H9 (cell line): ENCODE data around the gene ADAMTS15. TPM values are rescaled to one million over a fixed set of nuclear protein-coding genes. Genes with fewer than 3 reads are reported as not detected.

Source experiments
- DNase-seq: peaks from one replicate; pipeline ENCODE4 v3.0.0-alpha.2; 2017
- H2AFZ ChIP-seq: one replicate; pipeline ENCODE4 v1.6.1; 2013; ENCODE audit warnings: mild to moderate bottlenecking, low read length, control low read depth, moderate library complexity
- H2AK5ac ChIP-seq: 2 replicates; pipeline ENCODE4 v1.6.1; 2013; ENCODE audit warnings: low read length, control low read depth, mixed read lengths; ENCODE audit not compliant: insufficient read length
- H2BK120ac ChIP-seq: one replicate; pipeline ENCODE4 v1.6.1; 2013; ENCODE audit warnings: low read depth, mild to moderate bottlenecking, low read length, control low read depth, inconsistent platforms; ENCODE audit not compliant: poor library complexity, severe bottlenecking
- H2BK12ac ChIP-seq: 2 replicates; pipeline ENCODE4 v1.6.1; 2013; ENCODE audit warnings: low read length, control low read depth, mixed read lengths, low read depth; ENCODE audit not compliant: insufficient read length
- H2BK15ac ChIP-seq: 2 replicates; pipeline ENCODE4 v1.6.1; 2013; ENCODE audit warnings: low read depth, low read length, control low read depth
- H2BK20ac ChIP-seq: one replicate; pipeline ENCODE4 v1.6.1; 2013; ENCODE audit warnings: low read depth, mild to moderate bottlenecking, low read length, control low read depth, inconsistent platforms; ENCODE audit not compliant: poor library complexity, severe bottlenecking
- H2BK5ac ChIP-seq: 2 replicates; pipeline ENCODE4 v1.6.1; 2013; ENCODE audit warnings: low read length, control low read depth, mixed read lengths; ENCODE audit not compliant: insufficient read length
- H3K14ac ChIP-seq: 2 replicates; pipeline ENCODE4 v1.6.1; 2013; ENCODE audit warnings: low read length, control low read depth; ENCODE audit not compliant: insufficient read depth
- H3K18ac ChIP-seq: 2 replicates; pipeline ENCODE4 v1.6.1; 2013; ENCODE audit warnings: low read depth, mild to moderate bottlenecking, mixed read lengths, low read length, control low read depth; ENCODE audit not compliant: insufficient read length
- H3K23ac ChIP-seq: 2 replicates; pipeline ENCODE4 v1.6.1; 2013; ENCODE audit warnings: low read length, control low read depth, mixed read lengths, low read depth; ENCODE audit not compliant: insufficient read length
- H3K23me2 ChIP-seq: 2 replicates; pipeline ENCODE4 v1.6.1; 2013; ENCODE audit warnings: low read depth, mild to moderate bottlenecking, mixed read lengths, low read length, control low read depth; ENCODE audit not compliant: insufficient read length, poor library complexity, severe bottlenecking
- H3K27ac ChIP-seq: 2 replicates; pipeline ENCODE4 v1.5.1; 2013; ENCODE audit warnings: low read length, control low read depth, mixed read lengths, low read depth; ENCODE audit not compliant: insufficient read length
- H3K27me3 ChIP-seq: 2 replicates; pipeline ENCODE4 v1.6.1; 2013; ENCODE audit warnings: low read length, control low read depth, inconsistent platforms; ENCODE audit not compliant: insufficient read depth
- H3K4ac ChIP-seq: 2 replicates; pipeline ENCODE4 v1.6.1; 2013; ENCODE audit warnings: low read depth, mild to moderate bottlenecking, control low read depth, inconsistent platforms, low read length, moderate library complexity
- H3K4me1 ChIP-seq: 2 replicates; pipeline ENCODE4 v1.6.1; 2013; ENCODE audit warnings: low read length, control low read depth, inconsistent platforms; ENCODE audit not compliant: insufficient read depth
- H3K4me2 ChIP-seq: 2 replicates; pipeline ENCODE4 v1.6.1; 2013; ENCODE audit warnings: low read length, control low read depth, mixed read lengths; ENCODE audit not compliant: insufficient read length, insufficient read depth
- H3K56ac ChIP-seq: 2 replicates; pipeline ENCODE4 v1.6.1; 2013; ENCODE audit warnings: low read depth, mild to moderate bottlenecking, mixed read lengths, low read length, control low read depth; ENCODE audit not compliant: insufficient read length
- H3K79me1 ChIP-seq: 2 replicates; pipeline ENCODE4 v1.6.1; 2013; ENCODE audit warnings: low read depth, mild to moderate bottlenecking, moderate library complexity, low read length, control low read depth, inconsistent platforms; ENCODE audit not compliant: insufficient read depth, poor library complexity, severe bottlenecking
- H3K79me2 ChIP-seq: 2 replicates; pipeline ENCODE4 v1.6.1; 2013; ENCODE audit warnings: low read length, control low read depth, inconsistent platforms; ENCODE audit not compliant: insufficient read depth
- H3K9ac ChIP-seq: 2 replicates; pipeline ENCODE4 v1.6.1; 2013; ENCODE audit warnings: low read length, control low read depth, mixed read lengths; ENCODE audit not compliant: insufficient read length; ENCODE audit errors: extremely low read depth
- H3K9me3 ChIP-seq: one replicate; pipeline ENCODE4 v1.6.1; 2013; ENCODE audit warnings: low read depth, low read length, inconsistent platforms; ENCODE audit not compliant: control insufficient read depth
- H3T11ph ChIP-seq: one replicate; pipeline ENCODE4 v1.6.1; 2013; ENCODE audit warnings: mild to moderate bottlenecking, low read length, control low read depth, inconsistent platforms
- H4K20me1 ChIP-seq: one replicate; pipeline ENCODE4 v1.6.1; 2013; ENCODE audit not compliant: control insufficient read depth, insufficient read length, insufficient read depth
- H4K5ac ChIP-seq: 2 replicates; pipeline ENCODE4 v1.6.1; 2013; ENCODE audit warnings: low read depth, mild to moderate bottlenecking, mixed read lengths, low read length, control low read depth; ENCODE audit not compliant: insufficient read length
- H4K8ac ChIP-seq: replicated peaks from 2 replicates; pipeline ENCODE4 v1.6.1; 2013; ENCODE audit warnings: low read length, control low read depth, mixed read lengths, low read depth; ENCODE audit not compliant: insufficient read length
- H4K91ac ChIP-seq: 2 replicates; pipeline ENCODE4 v1.6.1; 2013; ENCODE audit warnings: low read depth, mild to moderate bottlenecking, moderate library complexity, mixed read lengths, low read length, control low read depth; ENCODE audit not compliant: insufficient read length
- H3K27ac Mint-ChIP-seq, 3 experiments: 2 replicates in 2 of 3; 3 replicates in 1 of 3; pipeline ENCODE4 v1.8.0; 2020 to 2021; ENCODE audit warnings: mixed read lengths in 3 of 3, mild to moderate bottlenecking in 1 of 3, moderate library complexity in 1 of 3
- H3K27me3 Mint-ChIP-seq: 2 replicates; pipeline ENCODE4 v1.8.0; 2021; ENCODE audit warnings: low read depth, mild to moderate bottlenecking, moderate library complexity, mixed read lengths
- H3K36me3 Mint-ChIP-seq, 3 experiments: 2 replicates in 2 of 3; 3 replicates in 1 of 3; pipeline ENCODE4 v1.8.0; 2020 to 2021; ENCODE audit warnings: low read depth in 3 of 3, mixed read lengths in 3 of 3; ENCODE audit not compliant: insufficient read depth in 1 of 3
- H3K4me1 Mint-ChIP-seq, 2 experiments: 2 replicates each; pipeline ENCODE4 v1.8.0; 2020; ENCODE audit warnings: mixed read lengths in 2 of 2
- H3K4me3 Mint-ChIP-seq, 2 experiments: 2 replicates in 1 of 2; 3 replicates in 1 of 2; pipeline ENCODE4 v1.8.0; 2020 to 2021; ENCODE audit warnings: mild to moderate bottlenecking in 2 of 2, mixed read lengths in 2 of 2, moderate library complexity in 1 of 2
- H3K9me3 Mint-ChIP-seq, 2 experiments: 2 replicates in 1 of 2; 3 replicates in 1 of 2; pipeline ENCODE4 v1.8.0; 2020; ENCODE audit warnings: mild to moderate bottlenecking in 2 of 2, mixed read lengths in 2 of 2, moderate library complexity in 1 of 2
- total RNA-seq: library from RNA; stranded (reverse); gene quantifications from 2 replicates; pipeline ENCODE4 v1.2.1, GENCODE V29; 2021
- TF ChIP-seq, protein P1 (sequence below): fragments of 200-600 bp; sonication (generic); conservative IDR thresholded peaks from 3 replicates; pipeline ENCODE4 v1.8.0; 2021; ENCODE audit warnings: antibody characterized with exemption, mild to moderate bottlenecking

ADAMTS15 gene
- total RNA-seq, 1 experiment from 2014 or later: 1.3 TPM

DNA sequence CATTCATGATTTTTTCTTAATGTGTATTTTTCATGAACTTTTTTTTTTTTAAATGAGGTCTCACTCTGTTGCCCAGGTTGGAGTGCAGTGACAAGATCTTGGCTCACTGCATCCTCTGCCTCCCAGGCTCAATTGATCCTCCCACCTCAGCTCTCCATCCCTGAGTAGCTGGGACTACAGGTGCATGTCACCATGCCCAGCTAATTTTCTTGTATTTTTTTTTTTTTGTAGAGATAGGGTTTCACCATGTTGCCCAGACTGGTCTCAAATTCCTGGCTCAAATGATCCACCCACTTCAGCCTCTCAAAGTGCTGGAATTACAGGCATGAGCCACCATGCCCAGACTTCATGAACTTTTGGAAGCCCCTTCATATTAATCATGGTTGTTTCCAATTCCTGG, 49.7 kb downstream of the ADAMTS15 start:
- H3K23ac ChIP-seq: no peak overlapping the region
- TF ChIP-seq, protein P1, sequence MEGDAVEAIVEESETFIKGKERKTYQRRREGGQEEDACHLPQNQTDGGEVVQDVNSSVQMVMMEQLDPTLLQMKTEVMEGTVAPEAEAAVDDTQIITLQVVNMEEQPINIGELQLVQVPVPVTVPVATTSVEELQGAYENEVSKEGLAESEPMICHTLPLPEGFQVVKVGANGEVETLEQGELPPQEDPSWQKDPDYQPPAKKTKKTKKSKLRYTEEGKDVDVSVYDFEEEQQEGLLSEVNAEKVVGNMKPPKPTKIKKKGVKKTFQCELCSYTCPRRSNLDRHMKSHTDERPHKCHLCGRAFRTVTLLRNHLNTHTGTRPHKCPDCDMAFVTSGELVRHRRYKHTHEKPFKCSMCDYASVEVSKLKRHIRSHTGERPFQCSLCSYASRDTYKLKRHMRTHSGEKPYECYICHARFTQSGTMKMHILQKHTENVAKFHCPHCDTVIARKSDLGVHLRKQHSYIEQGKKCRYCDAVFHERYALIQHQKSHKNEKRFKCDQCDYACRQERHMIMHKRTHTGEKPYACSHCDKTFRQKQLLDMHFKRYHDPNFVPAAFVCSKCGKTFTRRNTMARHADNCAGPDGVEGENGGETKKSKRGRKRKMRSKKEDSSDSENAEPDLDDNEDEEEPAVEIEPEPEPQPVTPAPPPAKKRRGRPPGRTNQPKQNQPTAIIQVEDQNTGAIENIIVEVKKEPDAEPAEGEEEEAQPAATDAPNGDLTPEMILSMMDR: no peak
- no peak overlapping the region for H3K9ac ChIP-seq
- no peak overlapping the region for H2BK20ac ChIP-seq
- H3K27me3 Mint-ChIP-seq: peaks cover 2% of the 10 kb centered on the region; the same call in 1 of the 2 replicates
- no peak overlapping the region for H2BK12ac ChIP-seq
- no peak overlapping the region for H2BK120ac ChIP-seq
- H3K23me2 ChIP-seq: no peaks in the 10 kb centered on the region
- no peak overlapping the region for H3K4me2 ChIP-seq
- no peak overlapping the region for H2AK5ac ChIP-seq
- H3T11ph ChIP-seq: no peak overlapping the region
- no peaks in the 10 kb centered on the region for H3K4me1 Mint-ChIP-seq
- no peaks in the 10 kb centered on the region for H3K9me3 ChIP-seq
- H3K27ac ChIP-seq: no peak overlapping the region
- H3K14ac ChIP-seq: no peak overlapping the region
- no peak overlapping the region for H3K56ac ChIP-seq
- H4K8ac ChIP-seq: no peak overlapping the region
- H4K5ac ChIP-seq: no peak overlapping the region
- H3K18ac ChIP-seq: no peak overlapping the region
- no peaks in the 10 kb centered on the region for H3K79me2 ChIP-seq
- no peak overlapping the region for H2BK15ac ChIP-seq
- H3K27me3 ChIP-seq: no peaks in the 10 kb centered on the region
- no peak overlapping the region for H3K27ac Mint-ChIP-seq
- H3K4ac ChIP-seq: no peak overlapping the region
- no peak for DNase-seq
- H3K79me1 ChIP-seq: no peaks in the 10 kb centered on the region
- no peak overlapping the region for H3K4me3 Mint-ChIP-seq
- no peak overlapping the region for H2BK5ac ChIP-seq
- H3K36me3 Mint-ChIP-seq: peaks cover 0 to under 1% (median 0%) of the 10 kb centered on the region in 3 experiments; a peak in 2 of 7 replicates
- no peak overlapping the region for H2AFZ ChIP-seq
- no peaks in the 10 kb centered on the region for H4K20me1 ChIP-seq
- H3K4me1 ChIP-seq: no peaks in the 10 kb centered on the region
- H3K9me3 Mint-ChIP-seq: peaks cover 1% of the 10 kb centered on the region in 2 experiments
- H4K91ac ChIP-seq: no peak overlapping the region
